ENCODE results near the gene SHQ1. TPM values are rescaled to one million over a fixed set of nuclear protein-coding genes. Genes with fewer than 3 reads are reported as not detected.

Gene SHQ1
- total RNA-seq, 6 experiments from 2014 or later = 18.4 to 21.1 (median 20.2) TPM

DNA sequence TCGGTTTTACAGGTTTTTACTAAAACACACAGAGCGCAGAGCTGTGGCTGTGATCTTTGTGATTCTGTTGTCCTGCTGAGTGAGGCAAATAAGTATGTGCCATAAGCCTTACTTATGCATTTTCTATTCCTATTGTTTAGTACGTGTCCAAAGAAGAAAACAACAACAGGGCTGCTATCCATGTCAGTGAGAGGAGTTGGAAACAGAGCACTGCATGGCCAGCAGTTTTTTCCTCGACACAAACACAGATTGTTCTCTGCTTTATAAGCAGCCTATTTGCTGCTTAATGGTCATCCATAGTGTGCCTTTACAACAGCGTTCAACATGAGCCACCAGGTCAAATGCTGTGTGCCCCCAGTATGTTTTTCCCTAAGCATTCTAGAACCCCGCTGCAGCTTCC, 79.8 kb downstream of the SHQ1 start:
- TF ChIP-seq, protein P1, sequence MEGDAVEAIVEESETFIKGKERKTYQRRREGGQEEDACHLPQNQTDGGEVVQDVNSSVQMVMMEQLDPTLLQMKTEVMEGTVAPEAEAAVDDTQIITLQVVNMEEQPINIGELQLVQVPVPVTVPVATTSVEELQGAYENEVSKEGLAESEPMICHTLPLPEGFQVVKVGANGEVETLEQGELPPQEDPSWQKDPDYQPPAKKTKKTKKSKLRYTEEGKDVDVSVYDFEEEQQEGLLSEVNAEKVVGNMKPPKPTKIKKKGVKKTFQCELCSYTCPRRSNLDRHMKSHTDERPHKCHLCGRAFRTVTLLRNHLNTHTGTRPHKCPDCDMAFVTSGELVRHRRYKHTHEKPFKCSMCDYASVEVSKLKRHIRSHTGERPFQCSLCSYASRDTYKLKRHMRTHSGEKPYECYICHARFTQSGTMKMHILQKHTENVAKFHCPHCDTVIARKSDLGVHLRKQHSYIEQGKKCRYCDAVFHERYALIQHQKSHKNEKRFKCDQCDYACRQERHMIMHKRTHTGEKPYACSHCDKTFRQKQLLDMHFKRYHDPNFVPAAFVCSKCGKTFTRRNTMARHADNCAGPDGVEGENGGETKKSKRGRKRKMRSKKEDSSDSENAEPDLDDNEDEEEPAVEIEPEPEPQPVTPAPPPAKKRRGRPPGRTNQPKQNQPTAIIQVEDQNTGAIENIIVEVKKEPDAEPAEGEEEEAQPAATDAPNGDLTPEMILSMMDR (IDR thresholded peaks at IDR 0.05) = no peak
- H3K36me3 Mint-ChIP-seq (ENCODE audit: low read depth) = 0 out of 2 replicates have a peak, but pooled peaks cover 4% of the 10 kb centered on the region
- H3K4me3 Mint-ChIP-seq = no peak overlapping the region
- no peak for DNase-seq
- no peak overlapping the region for H3K27ac Mint-ChIP-seq
- no peaks in the 10 kb centered on the region; the same call in 1 of the 2 replicates for H3K27me3 Mint-ChIP-seq (ENCODE audit: insufficient read depth)
- H3K4me1 Mint-ChIP-seq (ENCODE audit: low read depth) = no peaks in the 10 kb centered on the region
- no peaks in the 10 kb centered on the region for H3K9me3 Mint-ChIP-seq

DNA sequence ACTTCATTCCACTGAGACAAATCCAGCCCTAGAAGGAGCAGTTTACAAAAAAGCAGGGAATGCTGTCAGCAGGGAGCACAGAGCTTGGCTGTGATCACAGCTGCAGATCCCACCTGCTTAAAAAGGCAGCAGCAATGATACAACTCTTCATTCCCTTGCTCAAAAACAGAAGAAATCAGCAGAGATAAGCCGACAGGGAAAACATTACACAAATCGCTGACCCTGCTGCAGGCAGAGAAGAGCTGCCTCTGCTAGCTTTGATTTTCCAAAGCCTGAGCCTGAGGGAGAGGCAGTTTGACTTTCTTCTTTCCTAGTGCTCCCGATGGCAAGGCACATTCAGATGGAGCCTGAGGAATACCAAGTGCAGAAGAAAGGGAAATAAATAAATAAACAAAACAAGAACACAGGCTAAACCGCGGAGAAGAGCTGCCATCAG, 80.2 kb downstream of the SHQ1 start:
- DNase-seq = no peak
- 0 out of 2 replicates have a peak, but pooled peaks cover 4% of the 10 kb centered on the region for H3K36me3 Mint-ChIP-seq (ENCODE audit: low read depth)
- TF ChIP-seq, protein P1 (IDR thresholded peaks at IDR 0.05) = no peak
- no peak overlapping the region for H3K4me3 Mint-ChIP-seq
- H3K27me3 Mint-ChIP-seq (ENCODE audit: insufficient read depth) = no peaks in the 10 kb centered on the region; the same call in 1 of the 2 replicates
- no peaks in the 10 kb centered on the region for H3K4me1 Mint-ChIP-seq (ENCODE audit: low read depth)
- H3K27ac Mint-ChIP-seq = no peak overlapping the region
- no peaks in the 10 kb centered on the region for H3K9me3 Mint-ChIP-seq

DNA sequence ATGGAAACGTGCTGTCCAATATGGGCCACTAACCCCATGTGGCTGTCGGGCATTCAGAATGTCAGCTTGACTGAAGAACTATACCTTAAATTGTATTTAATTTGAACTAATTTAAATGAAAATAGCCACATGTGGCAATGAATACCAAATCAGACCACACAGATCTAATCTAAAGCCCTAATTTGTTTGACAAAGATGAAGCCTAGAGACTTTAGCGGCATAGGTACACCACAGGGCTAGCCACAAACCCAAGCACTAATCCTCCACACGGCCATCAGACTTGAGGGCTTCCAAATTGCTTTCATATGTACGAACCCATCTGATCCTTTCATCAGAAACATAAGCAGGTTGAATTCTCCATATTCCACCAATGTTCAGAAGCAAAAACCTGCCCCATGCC, 81.4 kb downstream of the SHQ1 start:
- Mint-ChIP-seq H3K4me1 (ENCODE audit: low read depth) (no peaks in the 10 kb centered on the region), H3K9me3 (no peaks in the 10 kb centered on the region), H3K27me3 (ENCODE audit: insufficient read depth) (no peaks in the 10 kb centered on the region; the same call in 1 of the 2 replicates), H3K4me3 (no peak overlapping the region), H3K27ac (no peak overlapping the region), H3K36me3 (ENCODE audit: low read depth) (0 out of 2 replicates have a peak, but pooled peaks cover 4% of the 10 kb centered on the region)
- no peak for DNase-seq
- TF ChIP-seq, protein P1 (IDR thresholded peaks at IDR 0.05) = no peak

DNA sequence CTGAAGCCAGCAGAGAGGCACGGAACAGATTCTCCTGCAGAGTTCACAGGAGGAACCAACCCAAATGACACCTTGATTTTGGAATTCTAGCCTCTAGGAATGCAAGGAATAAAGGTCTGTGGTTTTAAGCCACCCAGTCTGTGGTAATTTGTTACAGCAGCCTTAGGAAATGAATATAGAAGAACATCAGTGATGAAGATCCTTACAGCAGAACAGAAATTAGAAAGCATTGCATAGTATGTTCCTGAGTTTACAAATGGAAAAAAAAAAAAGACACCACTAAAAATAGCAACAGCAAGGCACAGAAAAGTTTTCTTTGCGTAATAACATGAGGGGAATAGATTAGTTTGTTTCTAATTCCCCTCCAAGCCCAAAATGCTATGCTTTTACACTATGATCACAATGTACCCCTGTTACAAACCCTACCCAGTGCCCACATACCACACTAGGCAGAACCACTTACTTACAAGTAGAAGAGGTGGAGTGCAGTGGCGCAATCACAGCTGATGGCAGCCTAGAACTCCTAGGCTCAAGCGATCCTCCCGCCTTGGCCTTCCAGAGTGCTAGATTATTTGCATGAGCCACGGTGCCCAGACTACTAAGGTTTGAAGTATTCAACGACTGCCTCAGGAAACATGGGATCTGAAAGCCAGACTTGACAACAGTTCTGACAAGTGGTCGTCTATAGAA, 84.3 kb downstream of the SHQ1 start:
- H3K4me1 Mint-ChIP-seq (ENCODE audit: low read depth) = no peaks in the 10 kb centered on the region
- TF ChIP-seq, protein P1 (IDR thresholded peaks at IDR 0.05) = no peak
- no peaks in the 10 kb centered on the region for H3K9me3 Mint-ChIP-seq
- DNase-seq = no peak
- 0 out of 2 replicates have a peak, but pooled peaks cover 4% of the 10 kb centered on the region for H3K36me3 Mint-ChIP-seq (ENCODE audit: low read depth)
- no peaks in the 10 kb centered on the region; the same call in 1 of the 2 replicates for H3K27me3 Mint-ChIP-seq (ENCODE audit: insufficient read depth)
- H3K4me3 Mint-ChIP-seq = no peak overlapping the region
- no peak overlapping the region for H3K27ac Mint-ChIP-seq

DNA sequence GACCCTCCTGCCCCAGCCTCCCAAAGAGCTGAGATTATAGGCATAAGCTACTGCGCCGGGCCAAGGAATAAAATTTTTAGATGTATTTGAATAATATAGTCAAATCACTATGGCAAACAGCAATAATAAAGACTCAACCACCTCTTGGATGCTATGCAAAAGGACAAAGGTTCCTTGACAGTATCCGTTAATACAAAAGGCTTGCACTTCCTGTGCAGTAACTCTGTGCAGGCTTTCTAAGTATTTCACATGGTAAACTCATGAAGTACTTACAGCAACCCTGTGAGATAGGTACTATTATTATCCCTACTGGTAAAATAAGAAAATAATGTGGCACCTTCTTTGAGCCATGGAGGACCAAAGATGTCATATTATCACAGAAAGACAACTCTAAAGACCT, 86.8 kb downstream of the SHQ1 start:
- no peak overlapping the region for H3K4me3 Mint-ChIP-seq
- no peaks in the 10 kb centered on the region for H3K9me3 Mint-ChIP-seq
- H3K36me3 Mint-ChIP-seq (ENCODE audit: low read depth) = 0 out of 2 replicates have a peak, but pooled peaks cover 4% of the 10 kb centered on the region
- no peaks in the 10 kb centered on the region for H3K4me1 Mint-ChIP-seq (ENCODE audit: low read depth)
- no peaks in the 10 kb centered on the region; the same call in 1 of the 2 replicates for H3K27me3 Mint-ChIP-seq (ENCODE audit: insufficient read depth)
- DNase-seq = no peak
- TF ChIP-seq, protein P1 (IDR thresholded peaks at IDR 0.05) = no peak
- no peak overlapping the region for H3K27ac Mint-ChIP-seq

All from HFFc6 (cell line).